Measurements from ENCODE around the gene COL4A3. TPM values are rescaled to one million over a fixed set of nuclear protein-coding genes. Genes with fewer than 3 reads are reported as not detected.

Gene COL4A3
- total and polyA plus RNA-seq, 8 donors = under 0.01 to 2.9 (median 0.90) TPM

GRCh38 chr2:227127201-227127600 is 37.2 kb upstream of the COL4A3 start:
- H3K4me1 ChIP-seq = peaks cover 0 to 4% (median 0%) of the 10 kb centered on the region in 4 donors
- peaks cover 0 to 15% (median 3%) of the 10 kb centered on the region in 3 donors for H3K27me3 ChIP-seq
- H3K9me3 ChIP-seq = no peaks in the 10 kb centered on the region
- no peak for TF ChIP-seq POLR2AphosphoS5 (IDR thresholded peaks at IDR 0.05)
- TF ChIP-seq EP300 (IDR thresholded peaks at IDR 0.05) = no peak
- no peak for TF ChIP-seq POLR2A (IDR thresholded peaks at IDR 0.05)
- TF ChIP-seq CTCF (IDR thresholded peaks at IDR 0.05) = no peak
- H3K4me3 ChIP-seq = no peak overlapping the region
- no peak for DNase-seq
- no peak overlapping the region for H3K27ac ChIP-seq
- 43 to 57% (median 46%) methylated on average over 8 of the region's 8 CpGs for WGBS, 5 donors
- intact Hi-C loops (cut with DNase I; ENCODE audit: low total_unique reads) = no loop called here
- no peaks in the 10 kb centered on the region for H3K36me3 ChIP-seq

GRCh38 chr2:227130636-227131035 is 33.8 kb upstream of the COL4A3 start:
- Histone ChIP-seq H3K27ac (no peak overlapping the region), H3K36me3 (no peaks in the 10 kb centered on the region), H3K9me3 (no peaks in the 10 kb centered on the region), H3K27me3 (peaks cover 0 to 9% (median 3%) of the 10 kb centered on the region in 3 donors), H3K4me3 (no peak overlapping the region), H3K4me1 (peaks cover 0 to 4% (median 0%) of the 10 kb centered on the region in 4 donors)
- DNase-seq = no peak
- intact Hi-C loops (cut with DNase I; ENCODE audit: low total_unique reads) = loop anchor here (5.0 kb wide), 1 partner anchor 107 kb away; no protein-coding TSS in a partner anchor
- TF ChIP-seq CTCF (IDR thresholded peaks at IDR 0.05) = no peak
- no peak for TF ChIP-seq POLR2AphosphoS5 (IDR thresholded peaks at IDR 0.05)
- TF ChIP-seq POLR2A (IDR thresholded peaks at IDR 0.05) = no peak
- TF ChIP-seq EP300 (IDR thresholded peaks at IDR 0.05) = no peak
- 85 to 93% (median 88%) methylated on average over 8 of the region's 8 CpGs for WGBS, 5 donors

GRCh38 chr2:227132986-227133385 is 31.4 kb upstream of the COL4A3 start:
- 68 to 77% (median 74%) methylated on average over 4 of the region's 4 CpGs for WGBS, 5 donors
- DNase-seq = no peak
- TF ChIP-seq EP300 (IDR thresholded peaks at IDR 0.05) = no peak
- no peak for TF ChIP-seq CTCF (IDR thresholded peaks at IDR 0.05)
- TF ChIP-seq POLR2A (IDR thresholded peaks at IDR 0.05) = no peak
- TF ChIP-seq POLR2AphosphoS5 (IDR thresholded peaks at IDR 0.05) = no peak
- intact Hi-C loops (cut with DNase I; ENCODE audit: low total_unique reads) = loop anchor here (5.0 kb wide), 1 partner anchor 104 kb away; no protein-coding TSS in a partner anchor
- Histone ChIP-seq H3K4me1 (peaks cover 0 to 4% (median 0%) of the 10 kb centered on the region in 4 donors), H3K9me3 (no peaks in the 10 kb centered on the region), H3K4me3 (no peak overlapping the region), H3K27me3 (peaks cover 0 to 11% (median 3%) of the 10 kb centered on the region in 3 donors), H3K36me3 (no peaks in the 10 kb centered on the region), H3K27ac (no peak overlapping the region)

GRCh38 chr2:227134591-227134990 is 29.8 kb upstream of the COL4A3 start:
- Histone ChIP-seq H3K27ac (no peak overlapping the region), H3K36me3 (no peaks in the 10 kb centered on the region), H3K9me3 (no peaks in the 10 kb centered on the region), H3K27me3 (peaks cover 0 to 4% (median 0%) of the 10 kb centered on the region in 3 donors), H3K4me3 (no peak overlapping the region), H3K4me1 (peaks cover 0 to 4% (median 0%) of the 10 kb centered on the region in 4 donors)
- intact Hi-C loops (cut with DNase I; ENCODE audit: low total_unique reads) = loop anchor here (5.0 kb wide), 1 partner anchor 103 kb away; no protein-coding TSS in a partner anchor
- 81 to 87% (median 86%) methylated on average over 5 of the region's 5 CpGs for WGBS, 5 donors
- TF ChIP-seq EP300 (IDR thresholded peaks at IDR 0.05) (no peak), CTCF (IDR thresholded peaks at IDR 0.05) (no peak)
- no peak for DNase-seq

Data from stomach (tissue), 9 donors.